ENCODE measurements around the gene GRB2. TPM values are rescaled to one million over a fixed set of nuclear protein-coding genes. Genes with fewer than 3 reads are reported as not detected.

GRB2 gene
- total and polyA plus RNA-seq, 8 donors: 18.5 to 64.7 (median 30.8) TPM

DNA sequence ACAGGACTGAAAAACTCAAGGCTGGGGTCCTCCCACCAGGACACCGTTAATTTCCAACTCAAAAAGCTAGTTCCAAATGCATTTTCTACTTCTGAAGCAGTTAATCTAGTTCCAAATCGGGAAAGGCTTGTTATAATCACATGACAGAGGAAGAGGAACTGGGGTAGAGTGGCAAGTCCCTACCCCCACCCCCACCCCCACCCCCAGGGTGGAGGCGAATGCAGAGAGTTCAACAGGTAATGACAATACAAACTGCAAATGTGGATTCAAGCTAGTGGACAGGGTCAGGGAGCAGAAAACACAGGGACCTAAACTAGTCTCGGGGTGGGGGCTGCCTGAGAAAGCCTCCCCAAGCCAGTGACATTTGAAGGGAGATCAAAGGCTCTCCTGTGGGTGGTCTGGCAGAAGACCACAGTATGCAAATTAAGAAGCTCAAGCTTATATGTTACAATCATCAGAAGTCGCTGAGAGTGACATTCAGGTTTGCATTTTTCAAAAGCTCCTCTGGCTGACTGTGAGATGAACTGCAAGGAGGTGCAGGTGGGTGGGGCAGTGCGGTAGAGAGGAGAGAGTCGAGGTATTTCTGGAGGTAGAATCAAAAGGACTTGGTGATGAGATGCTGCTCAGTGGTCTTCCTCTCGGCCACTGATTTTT, 59.8 kb downstream of the GRB2 start:
- no peak for DNase-seq
- intact Hi-C loops (cut with DNase I): no loop called here
- Histone ChIP-seq H3K36me3 (no peaks in the 10 kb centered on the region), H3K27ac (no peak overlapping the region), H3K9me3 (no peaks in the 10 kb centered on the region), H3K4me3 (no peak overlapping the region), H3K27me3 (no peaks in the 10 kb centered on the region), H3K4me1 (peaks cover 1 to 15% (median 1%) of the 10 kb centered on the region in 3 donors)
- FAIRE-seq: no peak
- ATAC-seq: peak in 1 of 4 donors; percentile 22
- WGBS, 2 donors: 65 to 72% methylated on average over 8 of the region's 8 CpGs
- TF ChIP-seq, protein P1, sequence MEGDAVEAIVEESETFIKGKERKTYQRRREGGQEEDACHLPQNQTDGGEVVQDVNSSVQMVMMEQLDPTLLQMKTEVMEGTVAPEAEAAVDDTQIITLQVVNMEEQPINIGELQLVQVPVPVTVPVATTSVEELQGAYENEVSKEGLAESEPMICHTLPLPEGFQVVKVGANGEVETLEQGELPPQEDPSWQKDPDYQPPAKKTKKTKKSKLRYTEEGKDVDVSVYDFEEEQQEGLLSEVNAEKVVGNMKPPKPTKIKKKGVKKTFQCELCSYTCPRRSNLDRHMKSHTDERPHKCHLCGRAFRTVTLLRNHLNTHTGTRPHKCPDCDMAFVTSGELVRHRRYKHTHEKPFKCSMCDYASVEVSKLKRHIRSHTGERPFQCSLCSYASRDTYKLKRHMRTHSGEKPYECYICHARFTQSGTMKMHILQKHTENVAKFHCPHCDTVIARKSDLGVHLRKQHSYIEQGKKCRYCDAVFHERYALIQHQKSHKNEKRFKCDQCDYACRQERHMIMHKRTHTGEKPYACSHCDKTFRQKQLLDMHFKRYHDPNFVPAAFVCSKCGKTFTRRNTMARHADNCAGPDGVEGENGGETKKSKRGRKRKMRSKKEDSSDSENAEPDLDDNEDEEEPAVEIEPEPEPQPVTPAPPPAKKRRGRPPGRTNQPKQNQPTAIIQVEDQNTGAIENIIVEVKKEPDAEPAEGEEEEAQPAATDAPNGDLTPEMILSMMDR (IDR thresholded peaks at IDR 0.05): no peak

DNA sequence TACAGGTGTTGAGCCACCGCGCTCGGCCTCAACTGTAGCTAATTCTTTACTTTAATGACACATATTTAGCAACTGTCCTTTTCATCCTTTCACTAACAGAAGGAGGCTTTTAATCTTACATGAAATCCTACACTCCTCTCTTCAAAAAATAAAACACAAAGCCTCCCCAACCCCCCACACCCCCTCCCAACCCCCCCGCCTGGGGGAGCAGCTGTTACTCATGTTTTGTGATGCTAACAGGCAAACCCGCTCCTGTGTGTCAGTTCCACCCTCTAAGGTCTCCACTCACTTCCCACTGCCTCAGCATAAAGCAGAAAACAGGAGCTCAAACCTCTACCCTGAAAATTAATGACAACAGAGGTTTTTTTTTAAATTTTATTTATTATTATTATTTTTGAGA, 60.8 kb downstream of the GRB2 start:
- DNase-seq (no peak), FAIRE-seq (no peak), ATAC-seq (no peak)
- intact Hi-C loops (cut with DNase I): no loop called here
- Histone ChIP-seq H3K27ac (no peak overlapping the region), H3K36me3 (no peaks in the 10 kb centered on the region), H3K4me1 (peaks cover 0 to 18% (median 8%) of the 10 kb centered on the region in 3 donors), H3K9me3 (no peaks in the 10 kb centered on the region), H3K4me3 (no peak overlapping the region), H3K27me3 (no peaks in the 10 kb centered on the region)
- TF ChIP-seq, protein P1 (IDR thresholded peaks at IDR 0.05): no peak
- 89% methylated on average over 5 of the region's 5 CpGs for WGBS, 2 donors

DNA sequence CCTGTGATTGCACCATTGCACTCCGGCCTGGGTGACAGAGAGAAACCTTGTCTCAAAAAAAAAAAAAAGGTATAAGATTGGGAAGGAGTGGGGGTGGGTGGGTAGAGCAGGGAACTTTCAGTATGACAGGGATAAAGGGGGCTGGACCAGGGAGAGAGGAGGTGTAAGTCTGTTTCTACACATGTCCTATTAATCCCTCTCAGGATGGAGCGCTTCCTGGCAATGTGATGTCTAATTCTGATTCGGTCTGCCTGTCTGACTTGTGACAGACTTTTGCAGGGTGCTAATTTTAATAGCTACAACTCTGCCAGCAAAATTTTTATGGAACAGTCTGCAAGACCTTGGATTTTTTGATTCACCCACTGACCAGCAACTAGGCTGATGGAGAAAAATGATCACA, 62.5 kb downstream of the GRB2 start:
- intact Hi-C loops (cut with DNase I): no loop called here
- TF ChIP-seq, protein P1 (IDR thresholded peaks at IDR 0.05): no peak
- Histone ChIP-seq H3K27me3 (no peaks in the 10 kb centered on the region), H3K27ac (no peak overlapping the region), H3K9me3 (no peaks in the 10 kb centered on the region), H3K4me3 (no peak overlapping the region), H3K36me3 (no peaks in the 10 kb centered on the region), H3K4me1 (peaks cover 0 to 13% (median 8%) of the 10 kb centered on the region in 3 donors)
- ATAC-seq (no peak), FAIRE-seq (no peak), DNase-seq (no peak)
- 87 to 90% methylated on average over 3 of the region's 3 CpGs for WGBS, 2 donors

DNA sequence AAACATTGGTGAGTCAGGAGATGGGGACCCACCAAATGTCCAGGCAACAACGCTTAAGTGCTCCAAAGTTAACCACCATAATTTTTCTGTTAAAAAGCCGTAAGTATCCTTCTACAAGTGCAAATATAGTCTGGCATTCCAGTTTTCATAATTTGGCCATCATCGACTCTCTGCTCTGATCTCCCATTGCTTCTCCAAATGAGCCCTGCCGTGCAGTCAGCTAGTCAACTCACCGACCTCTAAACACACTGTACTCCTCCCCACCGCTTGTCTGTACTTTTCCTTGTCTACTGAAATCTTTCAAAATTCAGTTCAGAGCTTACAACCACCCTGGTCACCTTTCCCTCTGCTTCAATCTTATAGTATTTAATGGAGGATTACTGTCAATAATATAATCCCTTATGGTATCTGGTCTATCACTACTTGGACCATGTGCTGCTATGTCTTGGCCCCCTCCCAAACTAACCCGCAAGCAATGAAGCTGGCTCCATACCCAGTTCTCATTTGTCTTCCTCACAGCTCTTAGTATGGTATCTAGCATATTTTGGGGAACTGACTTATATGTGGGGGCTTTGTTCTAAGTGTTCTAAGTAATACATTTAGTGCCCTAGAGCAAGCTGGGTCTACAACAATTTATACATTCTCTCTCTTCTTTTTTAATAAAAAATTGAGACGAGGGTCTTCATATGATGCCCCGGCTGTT, 63.5 kb downstream of the GRB2 start:
- no peak for ATAC-seq
- TF ChIP-seq, protein P1 (IDR thresholded peaks at IDR 0.05): no peak
- Histone ChIP-seq H3K36me3 (no peaks in the 10 kb centered on the region), H3K27me3 (no peaks in the 10 kb centered on the region), H3K4me1 (peaks cover 0 to 13% (median 8%) of the 10 kb centered on the region in 3 donors), H3K9me3 (no peaks in the 10 kb centered on the region), H3K27ac (no peak overlapping the region), H3K4me3 (no peak overlapping the region)
- intact Hi-C loops (cut with DNase I): no loop called here
- no peak for FAIRE-seq
- DNase-seq: no peak
- 82 to 85% methylated on average over 9 of the region's 9 CpGs for WGBS, 2 donors

DNA sequence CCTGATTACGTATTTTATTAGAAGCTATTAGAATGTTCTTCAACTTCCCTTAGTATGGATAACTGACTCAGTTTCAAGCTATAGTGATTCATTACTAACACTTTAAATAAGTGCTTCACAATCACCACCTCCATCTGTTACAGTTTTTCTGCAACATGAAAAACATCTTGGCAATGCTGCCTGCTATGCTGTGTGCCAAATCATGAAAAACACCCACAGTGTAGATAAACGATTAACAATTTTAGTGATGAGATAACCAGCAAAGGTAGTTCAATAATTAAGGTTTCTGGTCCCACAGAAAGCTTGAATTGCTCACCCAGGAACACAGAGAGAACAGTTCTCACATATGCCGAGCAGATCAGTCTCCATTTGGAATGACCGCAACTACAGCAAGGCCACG, 64.8 kb downstream of the GRB2 start:
- DNase-seq (no peak), FAIRE-seq (no peak), ATAC-seq (peak in 3 of 4 donors; percentile 22 to 55 (median 24))
- H3K36me3 ChIP-seq: no peaks in the 10 kb centered on the region
- H3K27me3 ChIP-seq: no peaks in the 10 kb centered on the region
- WGBS, 2 donors: 41 to 51% methylated on average over 5 of the region's 5 CpGs
- H3K27ac ChIP-seq: peak overlapping the region in 1 of 4 donors; percentile 18
- H3K4me3 ChIP-seq: no peak overlapping the region
- intact Hi-C loops (cut with DNase I): no loop called here
- H3K4me1 ChIP-seq: peaks cover 0 to 13% (median 12%) of the 10 kb centered on the region in 3 donors
- TF ChIP-seq, protein P1 (IDR thresholded peaks at IDR 0.05): no peak
- H3K9me3 ChIP-seq: no peaks in the 10 kb centered on the region

Data from pancreas (tissue), 10 donors.